Fibroblast of skin of left quadriceps (primary cell): ENCODE measurements around the gene IL27RA.

ENCODE experiments used
- DNase-seq, 2 experiments: peaks; one replicate each; pipeline ENCODE4 v3.0.0-alpha.2; 2013; ENCODE audit warnings: low read depth in 2 of 2

IL27RA gene

DNA sequence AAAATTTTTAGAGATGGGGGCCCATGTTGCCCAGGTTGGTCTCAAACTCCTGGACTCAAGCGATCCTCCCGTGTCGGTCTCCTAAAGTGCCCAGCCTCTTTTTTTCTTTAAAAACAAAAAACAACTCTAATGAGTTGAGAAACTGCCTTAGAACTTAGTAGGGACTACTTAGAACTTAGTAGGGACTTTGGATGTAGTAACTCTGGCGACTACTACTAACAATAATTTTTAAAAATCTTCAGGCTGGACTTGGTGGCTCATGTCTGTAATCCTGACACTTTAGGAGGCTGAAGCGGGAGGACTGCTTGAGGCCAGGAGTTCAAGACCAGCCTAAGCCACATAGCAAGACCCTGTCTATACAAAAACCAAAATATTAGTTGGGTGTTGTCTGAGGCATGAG lies 54.5 kb downstream of the IL27RA start:
- DNase-seq: no peak

- no peak for DNase-seq
Measured at GRCh38 chr19:14088634-14089411, 57.3 kb downstream of the IL27RA start.

DNA sequence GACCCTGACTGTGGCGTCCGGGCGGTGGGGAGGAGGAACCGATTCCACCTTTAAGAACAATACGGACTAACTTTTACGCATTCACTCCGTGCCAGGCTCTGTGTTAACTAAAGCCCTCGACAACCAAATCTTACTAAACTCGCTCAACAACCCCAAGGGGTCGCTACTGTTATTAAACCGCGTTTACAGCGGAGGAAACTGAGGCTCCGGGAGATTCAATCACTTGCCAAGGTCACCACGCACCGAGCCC lies 57.8 kb downstream of the IL27RA start:
- DNase-seq: no peak

DNA sequence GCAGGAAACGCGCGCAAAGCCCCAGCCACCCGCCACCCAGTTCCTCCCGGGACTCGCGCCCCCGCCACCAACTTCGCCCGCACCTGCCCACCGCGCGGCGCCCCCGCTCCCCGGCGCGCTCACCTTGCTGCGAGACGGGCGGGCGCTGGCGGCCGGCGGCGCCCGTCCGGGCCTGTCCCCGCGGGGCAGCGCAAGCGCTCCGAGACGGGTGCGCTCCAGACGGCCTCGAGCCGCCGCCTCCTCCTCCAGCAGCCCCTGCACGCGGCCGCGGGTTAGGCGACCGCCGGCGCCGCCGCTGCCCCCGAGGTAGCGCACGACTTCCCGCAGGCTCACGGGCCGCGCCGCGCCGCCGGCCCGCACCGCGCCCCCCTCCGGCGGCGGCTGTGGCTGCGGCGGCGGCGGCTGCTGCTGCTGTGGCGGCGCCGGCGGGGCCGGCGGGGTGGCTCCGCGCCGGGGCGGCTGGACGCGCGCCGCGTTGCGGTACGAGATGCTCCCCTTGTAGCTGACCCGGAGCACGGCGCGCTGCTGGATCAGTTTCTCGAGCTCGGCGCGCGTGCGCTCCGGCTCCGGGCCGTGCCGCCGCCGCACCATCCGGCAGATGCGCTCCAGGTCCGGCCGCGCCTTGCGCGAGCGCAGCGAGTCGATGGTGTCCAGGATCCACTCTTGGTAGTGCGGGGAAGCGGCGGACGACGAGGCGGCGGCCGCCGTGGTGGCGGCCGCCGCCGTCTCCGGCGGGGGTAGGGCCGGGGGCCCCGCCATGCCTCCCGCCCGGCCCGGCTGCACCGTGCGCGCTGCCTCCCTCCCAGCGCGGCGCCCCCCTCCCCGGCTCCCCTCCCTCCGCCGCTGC lies 58.3 kb downstream of the IL27RA start:
- DNase-seq: peak; percentile 23 to 25

- DNase-seq: peak; percentile 84 to 86
Measured at GRCh38 chr19:14090509-14091080, 59.0 kb downstream of the IL27RA start, which contains the start of gene SAMD1. TSS of gene SAMD1 (minus strand) at chr19:14090751.

- peak; percentile 29 to 36 for DNase-seq
Measured at GRCh38 chr19:14091081-14091812, 59.7 kb downstream of the IL27RA start.

DNA sequence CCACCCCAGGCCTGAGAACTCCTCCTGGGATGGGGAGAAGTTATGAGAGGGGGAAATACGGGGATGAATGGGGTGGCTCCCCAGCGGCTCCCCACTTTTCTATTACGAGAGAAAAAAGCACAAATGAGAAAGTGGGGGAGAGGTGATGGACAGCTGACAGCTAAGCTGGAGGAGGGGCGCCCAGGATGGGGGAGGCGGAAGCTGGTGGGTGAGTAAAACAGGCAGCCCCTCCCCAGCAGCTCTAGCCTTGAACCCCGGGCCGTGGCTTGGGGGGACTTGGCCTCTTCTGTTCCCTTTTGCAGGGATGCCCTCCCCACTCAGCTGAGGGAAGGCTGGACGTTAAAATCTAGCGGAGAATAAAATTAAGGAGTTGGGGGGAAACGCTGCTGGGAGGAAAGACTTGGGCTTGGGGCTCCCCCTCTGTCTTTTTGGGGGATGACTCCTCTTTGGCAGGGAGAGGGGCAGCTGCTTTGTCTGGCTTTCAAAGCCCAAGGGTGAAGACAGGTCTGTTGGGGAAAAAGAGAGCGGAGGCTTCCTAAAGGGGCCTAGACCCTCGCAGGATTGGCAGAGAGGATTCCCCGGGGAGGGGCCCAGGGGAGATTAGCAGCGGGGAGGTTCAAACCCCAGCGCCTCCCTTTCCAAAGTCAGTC lies 60.4 kb downstream of the IL27RA start:
- DNase-seq: no peak

- no peak for DNase-seq
Measured at GRCh38 chr19:14093117-14093823, 61.7 kb downstream of the IL27RA start.

- no peak for DNase-seq
Measured at GRCh38 chr19:14094854-14095253, 63.3 kb downstream of the IL27RA start.

GRCh38 chr19:14096272-14096992 lies 64.9 kb downstream of the IL27RA start:
- DNase-seq: no peak

DNA sequence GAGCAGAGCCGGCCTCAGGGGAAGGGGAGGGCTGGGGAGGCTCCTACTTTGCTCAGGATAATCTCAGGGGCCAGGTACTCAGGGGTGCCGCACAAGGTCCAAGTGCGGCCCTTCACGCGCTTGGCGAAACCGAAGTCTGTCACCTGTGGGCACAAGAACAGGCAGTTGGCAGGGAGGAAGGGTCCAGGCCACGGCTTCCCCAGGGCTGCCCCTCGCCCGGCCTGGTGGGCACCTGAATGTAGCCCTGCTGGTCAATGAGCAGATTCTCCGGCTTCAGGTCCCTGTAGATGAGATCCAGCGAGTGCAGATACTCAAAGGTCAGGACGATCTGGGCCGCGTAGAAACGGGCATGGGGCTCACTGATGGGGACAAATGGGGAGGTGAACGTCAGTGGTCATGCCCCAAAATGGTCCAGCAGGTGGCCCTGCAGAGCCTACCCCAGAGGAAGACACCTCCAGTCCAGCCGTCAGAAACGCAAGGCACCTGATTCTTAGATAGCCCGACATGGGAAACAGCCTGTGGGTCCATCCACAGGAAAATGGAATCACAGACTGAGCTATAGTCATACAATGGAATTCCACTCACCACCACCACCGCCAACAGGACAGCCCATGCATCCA lies 66.1 kb downstream of the IL27RA start:
- DNase-seq: no peak

DNA sequence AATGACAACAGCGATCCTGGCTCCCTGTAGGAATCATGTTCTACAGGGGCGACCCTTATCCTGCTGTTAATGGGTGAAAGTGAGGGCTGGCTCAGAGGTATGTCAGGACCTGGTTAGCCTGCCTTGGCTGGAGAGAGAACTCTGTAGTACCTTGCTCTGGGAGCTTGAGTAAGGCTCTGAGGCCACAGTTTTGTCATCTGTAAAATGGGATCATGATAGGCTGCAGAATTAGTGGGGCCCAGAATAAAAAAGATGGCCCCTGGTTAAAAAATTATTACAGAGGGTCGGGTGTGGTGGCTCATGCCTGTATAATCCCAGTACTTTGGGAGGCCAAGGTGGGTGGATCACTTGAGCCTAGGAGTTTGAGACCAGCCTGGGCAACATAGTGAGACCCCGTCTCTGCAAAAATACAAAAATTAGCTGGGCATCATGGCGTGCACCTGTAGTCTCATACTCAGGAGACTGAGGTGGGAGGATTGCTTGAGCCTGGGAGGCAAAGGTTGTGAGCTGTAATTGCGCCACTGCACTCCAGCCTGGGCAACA lies 69.5 kb downstream of the IL27RA start:
- no peak for DNase-seq

DNA sequence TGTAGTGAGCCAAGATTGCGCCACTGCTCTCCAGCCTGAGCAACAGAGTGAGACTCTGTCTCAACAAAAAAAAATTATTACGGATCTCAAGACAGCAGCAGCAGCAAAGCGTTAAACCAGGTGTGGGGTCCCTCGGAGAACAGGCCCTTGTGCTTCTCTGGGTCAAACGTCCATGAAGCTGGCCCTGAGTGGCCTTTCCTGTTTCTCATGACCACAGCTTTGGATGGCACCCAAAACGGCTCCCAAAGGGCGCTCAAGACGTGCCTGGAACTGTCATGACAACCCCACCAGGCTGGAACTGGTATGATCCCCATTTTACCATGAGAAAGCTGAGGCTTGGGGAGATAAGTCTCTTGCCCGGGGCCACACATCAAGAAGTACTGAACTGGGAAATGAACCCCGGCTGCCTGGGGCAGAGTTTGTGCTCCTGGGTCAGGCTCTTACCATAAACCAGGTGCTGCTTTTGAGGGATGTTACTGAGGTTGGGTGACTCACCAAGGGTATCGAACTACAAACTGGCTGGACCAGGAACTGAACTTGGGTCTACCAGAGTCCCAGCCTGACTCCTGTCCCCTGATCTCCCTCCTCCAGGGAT lies 70.6 kb downstream of the IL27RA start:
- no peak for DNase-seq

- DNase-seq: no peak
Measured at GRCh38 chr19:14102756-14103155, 71.2 kb downstream of the IL27RA start.
